HG03039 (cell line): Measurements from ENCODE around the gene ZNF205.
A peak's percentile ranks its signal among the peaks of the same experiment; 100 is the strongest.

ENCODE experiments used
- ATAC-seq: cut with Tn5 transposase; IDR thresholded peaks from one replicate; pipeline ENCODE4 v1.9.1; 2021; ENCODE audit warnings: mild to moderate bottlenecking, moderate library complexity; ENCODE audit not compliant: unreplicated experiment

Gene ZNF205

DNA sequence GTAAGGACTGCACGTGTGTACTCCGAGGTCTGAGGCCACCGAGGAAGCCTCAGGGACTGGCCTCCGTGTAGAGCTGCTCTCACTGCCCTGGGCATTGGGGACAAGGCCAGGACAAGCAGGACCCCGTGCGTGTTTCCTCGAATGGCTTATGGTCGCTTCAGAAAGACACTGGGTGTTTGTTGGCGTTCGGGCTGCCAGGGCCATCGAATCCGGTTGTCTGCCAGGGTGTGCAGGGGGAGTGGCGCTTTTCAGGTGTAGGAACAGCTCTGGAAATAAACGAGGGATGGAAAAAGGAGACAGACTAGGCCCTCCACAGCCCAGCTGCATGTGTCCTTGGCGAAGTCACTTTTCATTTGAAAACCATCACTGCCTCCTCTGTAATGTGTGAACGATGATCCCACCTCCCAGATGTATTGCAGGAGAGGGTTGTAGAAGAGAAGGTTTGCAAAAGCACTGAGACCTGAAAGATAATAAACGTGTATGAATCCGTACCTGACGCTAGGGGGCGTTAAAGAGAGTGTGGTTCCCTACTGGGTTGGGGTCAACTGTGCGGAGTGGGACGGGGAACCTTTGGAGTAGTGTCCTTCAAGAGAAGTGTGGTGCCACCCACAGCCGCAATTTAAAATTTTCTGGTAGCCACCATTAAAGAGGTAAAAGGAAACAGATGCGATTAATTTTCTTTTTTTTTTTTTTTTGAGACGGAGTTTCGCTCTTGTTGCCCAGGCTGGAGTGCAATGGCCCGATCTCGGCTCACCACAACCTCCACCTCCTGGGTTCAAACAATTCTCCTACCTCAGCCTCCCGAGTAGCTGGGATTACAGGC is 11.2 kb upstream of the ZNF205 start:
- ATAC-seq: no peak

DNA sequence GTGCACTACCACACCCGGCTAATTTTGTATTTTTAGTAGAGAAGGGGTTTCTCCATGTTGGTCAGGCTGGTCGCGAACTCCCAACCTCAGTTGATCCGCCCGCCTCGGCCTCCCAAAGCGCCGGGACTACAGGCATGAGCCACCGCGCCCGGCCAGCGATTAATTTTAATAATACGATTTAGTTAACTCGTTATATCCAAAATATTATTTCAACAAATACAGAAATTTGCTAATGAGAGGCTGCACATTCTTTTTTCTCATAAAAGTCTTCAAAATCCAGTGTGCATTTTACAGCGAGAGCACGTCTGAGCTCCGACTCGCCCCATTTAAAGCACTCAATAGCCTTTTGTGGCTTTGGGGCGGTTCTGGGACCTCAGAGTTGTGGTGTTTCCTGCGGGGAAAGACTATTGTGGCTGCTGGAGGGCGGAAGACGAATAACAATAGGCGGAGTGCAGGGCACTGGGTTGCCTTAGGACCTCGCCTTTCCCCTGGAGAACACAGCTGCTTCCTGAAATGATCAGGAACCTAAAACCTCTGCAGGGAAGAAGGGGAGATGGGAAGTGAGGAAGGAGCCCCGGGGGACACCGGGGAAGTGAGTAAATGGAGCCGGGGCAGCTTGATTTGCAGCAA is 10.4 kb upstream of the ZNF205 start:
- ATAC-seq: no peak

DNA sequence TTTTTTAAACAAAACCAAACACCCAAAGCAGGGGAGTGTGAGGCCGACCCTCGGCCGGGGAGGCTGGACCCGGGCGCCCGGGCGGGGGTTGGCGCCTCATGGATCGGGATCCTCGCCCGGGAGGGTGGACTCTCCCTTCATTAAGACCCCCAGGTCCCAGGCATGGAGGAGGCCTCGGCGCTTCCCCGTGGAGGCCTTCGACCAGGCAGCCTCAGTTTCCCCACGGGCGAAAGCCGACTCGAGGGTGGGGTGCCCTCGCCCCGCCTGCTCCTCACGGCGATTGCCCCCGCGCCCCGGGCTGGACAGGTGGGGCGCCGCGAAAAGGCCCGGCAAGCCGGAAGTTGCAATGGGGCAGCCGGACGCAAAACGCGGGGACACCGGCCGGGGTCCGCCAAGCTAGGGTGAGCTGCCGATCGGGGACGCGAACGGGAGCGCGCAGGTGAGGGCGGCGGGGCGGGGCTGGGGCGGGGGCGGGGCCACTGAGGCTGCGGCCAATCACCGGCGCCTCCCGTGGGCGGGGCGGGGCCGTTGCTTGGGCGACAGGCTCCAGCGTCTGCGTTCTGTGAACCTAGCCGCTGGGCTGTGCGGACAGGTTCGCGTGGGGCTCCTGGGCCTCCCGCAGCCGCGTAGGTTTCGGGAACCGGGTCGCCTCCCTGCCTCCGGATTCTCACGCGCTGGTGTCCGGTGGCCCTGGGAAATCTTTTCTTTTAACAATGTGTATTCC is 6.0 kb upstream of the ZNF205 start:
- ATAC-seq: peak; percentile 78

DNA sequence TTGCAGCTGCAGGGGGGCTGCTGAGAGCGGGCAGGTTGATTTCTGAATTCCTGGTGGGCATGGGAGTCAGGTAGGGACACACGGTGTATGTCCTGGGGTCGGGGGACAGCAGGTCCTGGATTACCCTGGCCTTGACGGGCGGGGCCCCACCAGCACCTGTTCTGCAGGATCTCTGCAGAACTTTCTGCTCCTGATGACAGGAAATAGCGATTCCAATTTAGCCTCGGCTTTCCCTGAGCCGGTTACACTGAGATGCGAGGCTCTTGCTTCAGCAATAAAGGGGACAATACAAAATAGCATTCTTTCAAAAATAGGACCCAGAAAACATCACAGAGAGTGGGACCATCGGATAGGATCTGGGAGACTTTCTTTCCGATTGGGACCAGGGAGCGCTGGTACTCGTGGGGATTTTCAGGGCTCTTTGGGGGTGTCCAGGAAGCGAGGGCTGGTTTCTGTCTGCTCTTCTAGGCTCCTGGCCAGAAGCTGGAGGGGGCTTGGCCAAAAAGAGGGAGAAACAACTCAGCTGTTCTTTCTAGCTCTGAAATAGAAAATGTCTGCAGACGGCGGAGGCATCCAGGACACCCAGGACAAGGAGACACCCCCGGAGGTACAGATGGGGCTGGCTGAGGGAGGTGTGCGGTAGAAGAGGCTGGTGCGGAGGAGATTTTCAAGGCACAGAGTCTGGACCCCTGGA is 642 bp downstream of the ZNF205 start:
- ATAC-seq: no peak

DNA sequence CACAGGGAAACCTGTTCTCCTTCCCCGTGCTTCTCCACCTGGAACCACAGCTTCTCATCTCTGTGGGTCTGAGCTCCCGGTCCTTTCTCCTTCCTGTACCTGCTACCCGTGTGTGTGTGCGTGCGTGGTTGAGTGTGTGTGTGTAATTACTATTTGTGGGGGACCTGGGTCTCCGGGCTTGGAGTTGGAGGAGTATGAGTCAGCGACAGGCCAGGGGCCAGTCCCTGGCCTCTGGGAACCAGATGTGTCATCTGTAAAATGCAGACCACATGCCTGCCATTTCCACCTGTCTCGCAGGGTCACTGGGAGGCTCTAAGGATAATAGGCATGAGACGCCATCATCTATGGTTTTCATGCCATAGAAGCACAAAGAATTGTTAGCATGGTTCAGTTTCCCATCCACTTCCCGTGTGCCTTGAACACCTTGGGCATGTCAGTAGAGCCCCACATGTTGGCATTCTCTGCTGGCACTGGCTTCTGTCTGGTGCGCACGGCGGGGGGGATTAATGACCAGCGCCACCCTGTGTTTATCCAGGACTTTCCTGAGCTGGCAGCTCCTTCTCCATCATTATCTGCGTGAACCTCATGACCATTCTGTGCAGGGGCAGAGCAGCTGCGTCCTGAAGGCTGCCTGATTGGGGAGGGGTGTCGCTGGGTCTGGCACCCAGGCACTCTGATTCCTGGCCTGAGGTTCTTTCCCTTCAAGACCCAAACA is 1.5 kb downstream of the ZNF205 start:
- no peak for ATAC-seq

DNA sequence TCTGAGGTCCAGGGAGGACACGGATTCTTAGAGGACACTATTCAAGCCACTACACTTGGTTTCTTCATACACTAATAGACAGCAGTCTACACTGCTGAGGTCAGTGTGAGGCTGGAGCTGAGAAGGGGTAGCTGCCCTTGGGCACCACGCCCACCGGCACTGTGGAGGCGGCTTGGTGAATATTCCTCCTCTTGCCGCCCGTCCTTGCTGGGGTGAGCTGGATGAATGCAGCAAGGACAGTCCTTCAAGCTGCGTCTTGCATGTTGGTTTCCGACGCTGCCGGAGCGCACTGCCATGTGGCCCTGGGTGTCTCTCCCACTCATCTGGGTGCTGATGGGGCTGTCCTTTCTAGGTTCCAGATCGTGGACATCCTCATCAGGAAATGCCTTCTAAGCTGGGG is 2.6 kb downstream of the ZNF205 start:
- ATAC-seq: no peak

DNA sequence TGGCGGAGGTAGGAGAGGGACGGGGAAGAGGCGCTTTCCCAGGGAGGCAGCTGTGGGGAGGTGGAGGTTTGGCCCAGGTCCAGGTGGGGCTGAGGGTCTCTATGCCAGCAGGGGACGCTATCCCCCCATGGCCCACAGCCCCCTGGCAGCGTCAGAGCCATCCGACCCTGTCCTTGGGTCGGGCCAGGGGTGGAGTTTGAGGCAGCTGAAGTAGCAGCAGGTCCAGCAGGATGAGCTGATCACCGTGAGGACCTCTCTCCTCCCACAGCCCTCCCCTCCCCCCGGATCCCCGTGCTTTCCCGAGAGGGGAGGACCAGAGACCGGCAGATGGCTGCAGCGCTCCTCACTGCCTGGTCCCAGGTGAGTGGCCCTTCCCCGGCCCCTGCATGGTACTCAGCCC is 3.2 kb downstream of the ZNF205 start:
- ATAC-seq: no peak

DNA sequence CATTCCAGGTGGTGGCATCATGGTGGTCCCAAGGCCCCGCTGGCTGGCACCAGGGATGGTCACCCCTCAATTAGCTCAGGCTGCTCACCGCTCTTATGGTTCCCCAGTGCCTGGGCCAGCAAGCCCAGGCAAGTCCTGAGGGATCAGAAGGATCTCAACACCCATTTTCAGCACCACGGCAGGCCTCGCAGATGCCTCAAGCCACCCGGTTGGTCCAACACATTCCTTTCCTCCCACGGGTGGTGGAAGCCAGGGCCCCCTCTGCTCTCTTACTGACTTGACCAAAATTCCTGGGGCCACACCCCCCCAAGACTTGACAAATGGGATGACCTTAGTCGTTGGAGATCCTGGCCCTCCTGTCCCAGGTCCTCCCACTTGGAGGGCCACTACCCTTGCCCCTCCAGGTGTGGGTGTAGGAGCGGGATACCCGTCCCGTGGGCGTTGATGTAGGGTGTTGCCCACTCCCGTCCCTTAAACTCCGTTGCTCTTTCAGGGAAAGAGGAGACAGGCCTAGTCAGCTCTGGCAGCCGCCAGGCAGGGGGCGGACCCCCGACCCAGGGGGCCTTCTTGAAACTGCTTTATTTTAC is 5.9 kb downstream of the ZNF205 start:
- ATAC-seq: no peak

DNA sequence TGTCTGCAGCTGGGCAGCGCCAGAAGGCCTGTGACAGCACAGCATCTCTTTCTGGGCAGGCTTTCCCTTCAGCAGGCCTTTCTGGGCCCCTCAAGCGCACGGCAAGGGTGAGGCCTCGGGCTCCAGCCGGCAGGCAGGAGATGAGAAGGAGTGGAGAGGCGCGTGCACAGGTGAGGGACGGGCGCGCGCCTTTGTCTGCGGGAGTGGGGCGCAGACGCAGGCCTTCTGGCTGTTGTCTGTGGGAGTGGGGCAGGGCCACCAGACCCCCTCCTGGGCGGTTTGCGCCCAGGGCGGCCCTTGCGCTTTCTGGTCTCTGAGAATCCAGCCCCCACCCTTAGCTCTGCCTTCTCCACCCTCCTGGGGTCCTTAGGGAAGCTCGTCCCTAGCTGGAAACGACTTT is 6.5 kb downstream of the ZNF205 start:
- ATAC-seq: no peak

DNA sequence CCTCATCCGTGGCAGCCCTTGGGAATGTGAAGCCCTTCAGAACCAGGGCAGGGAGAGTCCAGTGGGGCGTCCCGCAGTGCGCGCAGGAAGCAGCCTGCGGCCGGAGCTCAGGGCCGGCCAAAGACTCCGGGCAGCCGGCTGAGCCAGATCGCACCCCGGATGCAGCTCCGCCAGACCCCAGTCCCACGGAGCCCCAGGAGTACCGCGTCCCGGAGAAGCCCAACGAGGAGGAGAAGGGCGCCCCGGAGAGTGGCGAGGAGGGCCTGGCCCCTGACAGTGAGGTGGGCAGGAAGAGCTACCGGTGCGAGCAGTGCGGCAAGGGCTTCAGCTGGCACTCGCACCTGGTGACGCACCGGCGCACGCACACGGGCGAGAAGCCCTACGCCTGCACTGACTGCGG is 6.9 kb downstream of the ZNF205 start:
- no peak for ATAC-seq

DNA sequence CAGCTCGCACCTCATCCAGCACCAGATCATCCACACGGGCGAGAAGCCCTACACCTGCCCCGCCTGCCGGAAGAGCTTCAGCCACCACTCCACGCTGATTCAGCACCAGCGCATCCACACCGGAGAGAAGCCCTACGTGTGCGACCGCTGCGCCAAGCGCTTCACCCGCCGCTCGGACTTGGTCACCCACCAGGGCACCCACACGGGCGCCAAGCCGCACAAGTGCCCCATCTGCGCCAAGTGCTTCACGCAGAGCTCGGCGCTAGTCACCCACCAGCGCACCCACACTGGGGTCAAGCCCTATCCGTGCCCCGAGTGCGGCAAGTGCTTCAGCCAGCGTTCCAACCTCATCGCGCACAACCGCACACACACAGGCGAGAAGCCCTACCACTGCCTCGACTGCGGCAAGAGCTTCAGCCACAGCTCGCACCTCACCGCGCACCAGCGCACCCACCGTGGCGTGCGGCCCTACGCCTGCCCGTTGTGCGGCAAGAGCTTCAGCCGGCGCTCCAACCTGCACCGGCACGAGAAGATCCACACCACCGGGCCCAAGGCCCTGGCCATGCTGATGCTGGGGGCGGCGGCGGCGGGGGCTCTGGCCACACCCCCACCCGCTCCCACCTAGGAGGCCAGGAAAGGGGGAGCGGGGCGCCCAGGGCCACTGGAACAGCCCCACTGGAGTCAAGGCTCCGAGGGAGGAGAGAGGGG is 7.5 kb downstream of the ZNF205 start:
- no peak for ATAC-seq

DNA sequence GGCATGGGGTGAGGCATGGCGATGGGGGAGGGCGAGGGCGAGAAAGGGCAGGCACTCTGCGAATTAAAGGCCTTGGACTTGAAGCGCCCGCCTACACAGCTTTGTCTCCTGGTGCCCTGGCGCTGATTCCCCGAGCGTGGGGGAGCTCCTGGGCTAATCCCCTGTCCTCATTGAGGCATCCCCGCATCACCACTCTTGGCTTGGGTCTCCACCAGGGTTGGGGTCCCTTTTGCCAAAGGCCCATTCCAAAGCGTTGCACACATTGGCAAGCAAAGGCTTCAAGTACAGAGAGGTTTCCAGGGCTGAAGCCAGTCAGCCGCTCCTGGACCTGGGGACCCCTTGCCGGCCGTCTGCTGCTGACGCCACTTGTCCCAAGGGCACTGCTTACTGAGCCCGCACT is 8.0 kb downstream of the ZNF205 start:
- ATAC-seq: no peak

DNA sequence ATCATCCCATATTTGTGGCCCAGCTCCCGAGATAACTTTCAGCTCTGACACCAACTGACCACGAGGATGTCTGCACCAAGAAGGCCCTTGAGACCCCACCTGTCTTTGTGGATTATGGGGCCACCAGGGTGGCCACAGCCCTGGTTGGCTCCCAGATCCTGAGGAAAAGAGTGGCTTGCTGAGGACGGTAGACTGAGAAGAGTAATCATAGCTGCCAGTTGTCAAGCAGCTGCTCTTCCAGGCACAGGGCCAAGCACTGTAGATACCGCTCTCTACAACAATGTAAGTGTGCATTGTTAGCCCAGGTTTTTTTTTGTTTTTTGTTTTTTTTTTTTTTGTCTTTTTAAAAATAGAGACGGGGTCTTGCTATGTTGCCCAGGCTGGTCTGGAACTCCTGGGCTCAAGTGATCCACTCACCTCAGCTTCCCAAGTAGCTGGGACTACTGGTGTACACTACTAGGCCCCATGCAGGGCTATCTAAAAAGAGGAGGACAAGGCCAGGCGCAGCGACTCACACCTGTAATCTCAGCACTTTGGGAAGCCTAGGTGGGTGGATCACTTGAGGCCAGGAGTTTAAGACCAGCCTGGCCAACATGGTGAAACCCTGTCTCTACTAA is 9.6 kb downstream of the ZNF205 start:
- no peak for ATAC-seq

DNA sequence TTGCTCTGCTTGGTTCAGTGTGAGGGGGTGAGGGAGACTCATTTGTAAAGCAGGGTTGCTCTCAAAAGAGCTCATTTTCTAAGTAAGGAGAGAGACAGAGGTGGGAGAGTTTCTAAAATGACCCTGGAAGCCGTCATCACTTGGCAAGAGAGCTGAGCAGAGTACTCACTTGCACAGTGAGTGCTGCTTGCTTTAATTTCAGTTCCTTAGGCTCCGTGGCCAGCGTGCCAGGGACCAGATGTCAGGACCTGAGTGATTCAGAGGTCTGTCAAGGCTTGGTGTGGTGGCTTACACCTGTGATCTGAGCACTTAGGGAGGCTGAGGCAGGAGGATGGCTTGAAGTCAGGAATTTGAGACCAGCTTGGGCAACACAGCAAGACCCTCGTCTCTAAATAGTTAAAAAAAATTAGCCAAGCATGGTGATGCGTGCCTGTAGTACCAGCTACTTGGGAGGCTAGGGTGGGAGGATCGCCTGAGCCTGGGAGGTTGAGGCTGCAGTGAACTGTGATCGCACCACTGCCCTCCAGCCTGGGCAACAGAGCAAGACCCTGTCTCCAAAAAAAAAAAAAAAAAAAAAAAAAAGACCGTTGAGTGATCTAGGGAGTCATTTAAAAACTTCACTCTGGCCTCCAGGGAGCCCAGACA is 10.7 kb downstream of the ZNF205 start:
- ATAC-seq: no peak

DNA sequence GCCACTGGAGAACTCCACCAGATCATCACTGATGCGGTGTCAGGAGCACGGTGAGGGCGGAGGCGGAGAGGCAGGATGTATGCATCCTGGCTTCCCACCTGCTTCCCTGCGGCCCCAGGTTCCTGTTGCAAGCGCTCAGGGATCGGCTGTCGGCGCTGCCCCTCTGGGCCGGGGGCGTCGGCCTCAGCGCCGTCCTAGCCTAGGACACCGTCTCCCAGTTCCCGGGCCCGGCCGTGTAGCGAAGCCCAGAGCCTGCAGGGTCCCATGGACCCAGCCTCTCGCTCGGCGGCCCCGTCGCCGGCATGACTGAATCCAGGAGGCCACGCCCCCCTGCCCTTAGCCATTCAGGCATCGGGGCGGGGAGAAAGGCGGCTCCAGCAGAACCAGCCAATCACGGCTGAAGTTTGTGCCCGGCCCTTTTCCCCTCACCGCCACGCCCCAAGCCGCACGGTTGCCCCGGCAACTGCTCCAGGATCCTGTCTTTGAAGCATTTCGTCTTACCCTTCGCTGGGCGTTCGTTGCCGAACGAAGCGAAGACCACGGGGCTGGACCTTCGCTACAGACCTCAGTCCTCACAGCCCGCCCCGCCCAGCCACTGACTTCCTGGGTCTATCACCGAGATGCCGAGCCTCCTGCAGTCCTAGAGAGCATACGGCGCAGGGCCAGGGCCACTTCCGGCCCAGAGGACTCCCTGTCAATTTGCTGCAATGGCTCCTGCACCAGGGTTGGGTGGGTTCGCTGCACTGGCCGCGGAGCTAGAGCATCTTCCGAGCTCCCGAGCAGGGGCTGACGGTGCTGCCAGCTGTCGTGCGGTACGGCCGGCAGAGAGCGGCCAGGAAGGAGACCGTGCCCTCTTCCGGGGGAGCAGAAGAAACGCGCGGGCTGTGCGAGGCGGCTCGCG is 11.8 kb downstream of the ZNF205 start:
- ATAC-seq: peak; percentile 87

DNA sequence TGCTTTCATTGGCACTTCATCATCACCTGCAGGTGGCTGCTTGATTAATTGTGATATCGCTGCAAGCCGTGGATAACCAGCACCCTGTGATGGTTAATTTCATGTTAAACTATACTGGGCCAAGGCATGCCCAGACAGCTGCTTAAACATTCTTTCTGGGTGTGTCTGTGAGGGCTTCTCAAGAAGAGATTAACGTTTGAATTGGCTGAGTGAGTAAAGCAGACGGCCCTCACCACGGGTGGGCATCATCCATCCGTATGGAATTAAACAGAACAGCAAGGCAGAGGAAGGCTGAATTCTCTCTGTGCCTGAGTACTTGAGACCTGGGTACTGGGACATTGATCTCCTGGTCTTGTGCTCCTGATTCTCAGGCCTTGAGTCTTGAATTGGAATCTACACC is 15.4 kb downstream of the ZNF205 start:
- no peak for ATAC-seq

DNA sequence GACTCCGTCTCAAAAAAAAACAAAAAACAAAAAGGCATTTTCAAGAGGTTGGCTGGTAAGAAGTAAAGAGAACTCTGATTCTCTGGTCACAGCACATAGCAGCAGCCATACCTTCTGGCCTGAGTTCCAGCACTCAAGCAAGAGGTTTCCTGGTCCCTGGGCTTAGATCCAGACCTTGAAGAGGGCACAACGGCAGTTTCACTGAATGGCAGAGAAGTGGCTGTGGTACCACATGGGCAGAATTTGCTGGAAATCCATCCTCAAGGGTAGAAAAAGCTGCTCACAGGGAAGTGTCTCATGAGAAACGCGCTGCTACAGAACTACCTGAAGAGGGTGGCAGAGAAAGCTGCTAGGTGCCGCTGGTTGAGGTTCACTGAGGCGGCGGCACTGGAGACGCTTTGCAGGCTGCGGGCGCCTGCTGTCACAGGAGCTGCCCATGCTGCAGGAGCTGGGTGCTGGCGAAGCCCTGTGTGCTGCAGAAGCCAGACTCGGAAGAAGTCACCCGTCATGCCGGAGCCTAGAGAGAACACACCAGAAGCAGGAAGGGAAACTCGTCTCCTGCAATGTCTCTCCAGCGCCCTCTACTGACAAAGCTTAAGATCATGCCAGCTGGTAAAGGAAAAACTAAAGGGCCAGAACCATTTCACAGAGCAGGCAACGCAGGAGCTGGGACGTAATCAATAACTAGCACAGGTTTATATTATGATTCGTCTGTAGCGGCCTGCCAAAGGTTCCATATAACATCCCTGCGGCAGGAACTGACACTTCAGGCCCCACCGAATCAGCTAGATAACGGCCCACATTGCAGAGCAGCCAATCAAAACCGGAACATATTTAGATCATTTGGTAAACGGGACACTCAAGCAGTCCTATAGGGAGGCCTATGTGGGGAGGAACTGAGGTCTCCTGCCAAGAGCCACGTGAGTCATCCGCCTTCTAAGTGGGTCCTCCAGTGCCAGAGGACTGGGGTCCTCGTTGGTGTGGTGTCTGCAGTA is 17.0 kb downstream of the ZNF205 start:
- ATAC-seq: no peak
